Adrenal gland (tissue), 5 donors: Measurements from ENCODE around the gene HM13.

Experiments
- POLR2A ChIP-seq, 2 donors: fragments of 450-650 bp; IDR thresholded peaks; one replicate each; pipeline ENCODE4 v1.6.1; 2017; ENCODE audit warnings: antibody characterized with exemption in 2 of 2, mild to moderate bottlenecking in 2 of 2, moderate library complexity in 1 of 2
- TF ChIP-seq, protein P1 (sequence below), 6 experiments: fragments of 450-650 bp in 4 of 6; fragments of 200-600 bp in 2 of 6; sonication (generic) in 1 of 6; IDR thresholded peaks; 1 replicate in 5 of 6; 2 replicates in 1 of 6; pipeline versions ENCODE4 v1.5.1 to v1.8.0; 2016 to 2021; ENCODE audit warnings: antibody characterized with exemption in 6 of 6, mild to moderate bottlenecking in 2 of 6, moderate library complexity in 1 of 6
- donor health status: DM: no; HTN: no; CAD: no.

- TF ChIP-seq, protein P1, sequence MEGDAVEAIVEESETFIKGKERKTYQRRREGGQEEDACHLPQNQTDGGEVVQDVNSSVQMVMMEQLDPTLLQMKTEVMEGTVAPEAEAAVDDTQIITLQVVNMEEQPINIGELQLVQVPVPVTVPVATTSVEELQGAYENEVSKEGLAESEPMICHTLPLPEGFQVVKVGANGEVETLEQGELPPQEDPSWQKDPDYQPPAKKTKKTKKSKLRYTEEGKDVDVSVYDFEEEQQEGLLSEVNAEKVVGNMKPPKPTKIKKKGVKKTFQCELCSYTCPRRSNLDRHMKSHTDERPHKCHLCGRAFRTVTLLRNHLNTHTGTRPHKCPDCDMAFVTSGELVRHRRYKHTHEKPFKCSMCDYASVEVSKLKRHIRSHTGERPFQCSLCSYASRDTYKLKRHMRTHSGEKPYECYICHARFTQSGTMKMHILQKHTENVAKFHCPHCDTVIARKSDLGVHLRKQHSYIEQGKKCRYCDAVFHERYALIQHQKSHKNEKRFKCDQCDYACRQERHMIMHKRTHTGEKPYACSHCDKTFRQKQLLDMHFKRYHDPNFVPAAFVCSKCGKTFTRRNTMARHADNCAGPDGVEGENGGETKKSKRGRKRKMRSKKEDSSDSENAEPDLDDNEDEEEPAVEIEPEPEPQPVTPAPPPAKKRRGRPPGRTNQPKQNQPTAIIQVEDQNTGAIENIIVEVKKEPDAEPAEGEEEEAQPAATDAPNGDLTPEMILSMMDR (IDR thresholded peaks at IDR 0.05), result no peak
- no peak for TF ChIP-seq POLR2A (IDR thresholded peaks at IDR 0.05)
These were observed 21.1 kb downstream of the HM13 start for GRCh38 chr20:31535298-31535697.
